SKM-1 (cell line): ENCODE data around the gene KRT84.

Experiments
- DNase-seq: peaks from one replicate; lab custom pipeline; 2025; ENCODE audit not compliant: unreplicated experiment; lab: John Stamatoyannopoulos, UW

Gene KRT84

GRCh38 chr12:52361553-52361952 lies 23.9 kb downstream of the KRT84 start:
- no peak for DNase-seq

- no peak for DNase-seq
Measured at GRCh38 chr12:52360663-52361271, 24.7 kb downstream of the KRT84 start.

- DNase-seq = no peak
Measured at GRCh38 chr12:52360106-52360662, 25.3 kb downstream of the KRT84 start.

- DNase-seq = no peak
Measured at GRCh38 chr12:52359621-52360061, 25.8 kb downstream of the KRT84 start.

GRCh38 chr12:52358575-52359350 lies 26.7 kb downstream of the KRT84 start:
- DNase-seq = no peak

- no peak for DNase-seq
Measured at GRCh38 chr12:52356762-52357580, 28.5 kb downstream of the KRT84 start.

- DNase-seq = no peak
Measured at GRCh38 chr12:52356031-52356761, 29.3 kb downstream of the KRT84 start.

GRCh38 chr12:52355176-52355575 lies 30.3 kb downstream of the KRT84 start:
- DNase-seq = no peak

GRCh38 chr12:52354200-52354599 lies 31.3 kb downstream of the KRT84 start:
- no peak for DNase-seq

- DNase-seq = no peak
Measured at GRCh38 chr12:52353766-52354165, 31.7 kb downstream of the KRT84 start.

- DNase-seq = no peak
Measured at GRCh38 chr12:52352951-52353350, 32.5 kb downstream of the KRT84 start.

- DNase-seq = no peak
Measured at GRCh38 chr12:52351196-52352059, 34.0 kb downstream of the KRT84 start.

- no peak for DNase-seq
Measured at GRCh38 chr12:52350786-52351185, 34.7 kb downstream of the KRT84 start.

GRCh38 chr12:52350021-52350620 lies 35.3 kb downstream of the KRT84 start:
- no peak for DNase-seq

- no peak for DNase-seq
Measured at GRCh38 chr12:52349196-52349595, 36.3 kb downstream of the KRT84 start.

GRCh38 chr12:52347551-52348510 lies 37.6 kb downstream of the KRT84 start:
- DNase-seq = no peak

- DNase-seq = no peak
Measured at GRCh38 chr12:52347016-52347415, 38.4 kb downstream of the KRT84 start.

GRCh38 chr12:52346593-52346992 lies 38.9 kb downstream of the KRT84 start:
- DNase-seq = no peak
